Kidney epithelial cell (primary cell): ENCODE data around the gene DPYSL4. TPM values are rescaled to one million over a fixed set of nuclear protein-coding genes. Genes with fewer than 3 reads are reported as not detected.

Source experiments
- DNase-seq: peaks from one replicate; pipeline ENCODE4 v3.0.0-alpha.2; 2010; ENCODE audit warnings: low read depth
- H3K27me3 ChIP-seq: 2 replicates; pipeline ENCODE4 v1.6.0; 2011; ENCODE audit warnings: low read length; ENCODE audit not compliant: control insufficient read depth, insufficient read depth
- H3K36me3 ChIP-seq: 2 replicates; pipeline ENCODE4 v1.5.1; 2011; ENCODE audit warnings: low read length; ENCODE audit not compliant: control insufficient read depth, insufficient read depth
- H3K4me3 ChIP-seq: 2 replicates; pipeline ENCODE4 v1.5.1; 2011; ENCODE audit warnings: low read depth, mild to moderate bottlenecking, control low read depth, low read length
- CTCF ChIP-seq: IDR thresholded peaks from 2 replicates; pipeline ENCODE4 v1.5.1; 2011; ENCODE audit warnings: mild to moderate bottlenecking, moderate library complexity, low read length, control low read depth, inconsistent platforms; ENCODE audit not compliant: insufficient read depth, poor library complexity, severe bottlenecking
- total RNA-seq: library from RNA; depleted of rRNA; stranded (reverse); fragments of >200 nt; gene quantifications from 2 replicates; pipeline ENCODE4 v1.2.3, GENCODE V29; 2015

DPYSL4 gene
- total RNA-seq, 1 donor from 2014 or later, result 15.3 TPM

- no peak overlapping the region for H3K4me3 ChIP-seq
- no peaks in the 10 kb centered on the region for H3K27me3 ChIP-seq
- no peaks in the 10 kb centered on the region for H3K36me3 ChIP-seq
- TF ChIP-seq CTCF, result no peak
- DNase-seq, result no peak
Observed at GRCh38 chr10:132198381-132199181, 11.8 kb downstream of the DPYSL4 start.

GRCh38 chr10:132199268-132199853 is 12.6 kb downstream of the DPYSL4 start:
- no peak for DNase-seq
- Histone ChIP-seq H3K4me3 (no peak overlapping the region), H3K27me3 (no peaks in the 10 kb centered on the region), H3K36me3 (no peaks in the 10 kb centered on the region)
- TF ChIP-seq CTCF, result no peak

GRCh38 chr10:132199854-132200311 is 13.1 kb downstream of the DPYSL4 start:
- no peak for TF ChIP-seq CTCF
- no peaks in the 10 kb centered on the region for H3K27me3 ChIP-seq
- no peaks in the 10 kb centered on the region for H3K36me3 ChIP-seq
- no peak overlapping the region for H3K4me3 ChIP-seq
- no peak for DNase-seq

GRCh38 chr10:132200344-132201110 is 13.8 kb downstream of the DPYSL4 start:
- TF ChIP-seq CTCF, result no peak
- no peaks in the 10 kb centered on the region for H3K36me3 ChIP-seq
- H3K4me3 ChIP-seq, result no peak overlapping the region
- no peak for DNase-seq
- no peaks in the 10 kb centered on the region for H3K27me3 ChIP-seq

- TF ChIP-seq CTCF, result no peak
- no peak for DNase-seq
- Histone ChIP-seq H3K36me3 (no peaks in the 10 kb centered on the region), H3K27me3 (no peaks in the 10 kb centered on the region), H3K4me3 (no peak overlapping the region)
Observed at GRCh38 chr10:132201111-132201969, 14.6 kb downstream of the DPYSL4 start.
